Liver (tissue), 3 donors: ENCODE measurements around the gene DMRTA2.

ENCODE experiments used
- FOXA1 ChIP-seq: IDR thresholded peaks from 2 replicates; pipeline ENCODE4 v1.6.1; 2016; ENCODE audit warnings: antibody characterized with exemption
- RXRA ChIP-seq, 2 donors: IDR thresholded peaks; 2 replicates each; pipeline ENCODE4 v1.6.1; 2017 to 2018; ENCODE audit warnings: antibody characterized with exemption in 2 of 2, mild to moderate bottlenecking in 1 of 2
- TAF1 ChIP-seq: conservative IDR thresholded peaks from 2 replicates; pipeline ENCODE4 v1.6.1; 2016; ENCODE audit warnings: antibody characterized with exemption, mild to moderate bottlenecking
- TF ChIP-seq, protein P1 (sequence below): fragments of 150-350 bp; IDR thresholded peaks from 2 replicates; pipeline ENCODE4 v1.5.1; 2017; ENCODE audit warnings: improper control_type of control experiment, low read depth, low read length; ENCODE audit not compliant: missing input control
- TF ChIP-seq, protein P2 (sequence below): IDR thresholded peaks from 2 replicates; pipeline ENCODE4 v1.6.1; 2016; ENCODE audit warnings: antibody characterized with exemption, mild to moderate bottlenecking
- TF ChIP-seq, protein P3 (sequence below): IDR thresholded peaks from 2 replicates; pipeline ENCODE4 v1.6.1; 2016; ENCODE audit warnings: antibody characterized with exemption
- TF ChIP-seq, protein P4 (sequence below): IDR thresholded peaks from 2 replicates; pipeline ENCODE4 v1.6.1; 2016; ENCODE audit warnings: antibody characterized with exemption
- donor health status: healthy.
- donor health status: healthy.

DNA sequence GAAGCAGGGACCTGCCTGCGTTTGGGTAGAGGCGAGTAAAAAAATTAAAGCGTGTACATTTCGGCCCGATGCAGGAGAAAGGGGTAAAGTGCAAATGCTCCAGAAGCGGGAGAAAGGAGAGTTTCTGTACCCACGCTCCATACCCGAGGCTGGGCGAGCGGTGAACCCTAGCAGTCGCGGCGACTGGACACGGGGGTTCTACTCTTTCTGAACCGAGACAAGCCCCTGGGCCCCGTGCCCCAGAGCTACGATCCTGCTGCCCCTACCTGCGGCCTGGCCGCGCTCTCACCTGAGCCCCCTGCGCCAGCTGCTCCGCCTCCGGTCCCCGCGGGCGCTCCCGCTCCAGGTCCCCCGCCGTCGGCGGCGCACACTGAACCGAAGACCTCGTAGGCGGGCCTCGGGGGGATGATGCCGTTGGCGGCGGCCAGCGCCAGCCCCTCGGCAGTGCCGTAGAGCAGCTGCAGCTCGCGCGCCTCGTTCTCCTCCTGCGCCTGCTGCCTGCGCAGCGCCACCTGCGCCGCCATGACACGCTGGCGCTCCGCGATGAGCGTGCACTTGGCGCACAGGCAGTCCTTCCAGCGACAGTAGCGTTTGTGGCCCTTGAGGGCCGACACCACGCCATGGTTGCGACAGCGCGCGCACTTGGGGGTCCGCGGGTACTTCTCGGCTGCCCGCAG is 2.4 kb downstream of the DMRTA2 start:
- TF ChIP-seq TAF1 (no peak), FOXA1 (no peak), RXRA (IDR thresholded peaks at IDR 0.05) (no peak)
- TF ChIP-seq, protein P1, sequence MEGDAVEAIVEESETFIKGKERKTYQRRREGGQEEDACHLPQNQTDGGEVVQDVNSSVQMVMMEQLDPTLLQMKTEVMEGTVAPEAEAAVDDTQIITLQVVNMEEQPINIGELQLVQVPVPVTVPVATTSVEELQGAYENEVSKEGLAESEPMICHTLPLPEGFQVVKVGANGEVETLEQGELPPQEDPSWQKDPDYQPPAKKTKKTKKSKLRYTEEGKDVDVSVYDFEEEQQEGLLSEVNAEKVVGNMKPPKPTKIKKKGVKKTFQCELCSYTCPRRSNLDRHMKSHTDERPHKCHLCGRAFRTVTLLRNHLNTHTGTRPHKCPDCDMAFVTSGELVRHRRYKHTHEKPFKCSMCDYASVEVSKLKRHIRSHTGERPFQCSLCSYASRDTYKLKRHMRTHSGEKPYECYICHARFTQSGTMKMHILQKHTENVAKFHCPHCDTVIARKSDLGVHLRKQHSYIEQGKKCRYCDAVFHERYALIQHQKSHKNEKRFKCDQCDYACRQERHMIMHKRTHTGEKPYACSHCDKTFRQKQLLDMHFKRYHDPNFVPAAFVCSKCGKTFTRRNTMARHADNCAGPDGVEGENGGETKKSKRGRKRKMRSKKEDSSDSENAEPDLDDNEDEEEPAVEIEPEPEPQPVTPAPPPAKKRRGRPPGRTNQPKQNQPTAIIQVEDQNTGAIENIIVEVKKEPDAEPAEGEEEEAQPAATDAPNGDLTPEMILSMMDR: no peak
- TF ChIP-seq, protein P2, sequence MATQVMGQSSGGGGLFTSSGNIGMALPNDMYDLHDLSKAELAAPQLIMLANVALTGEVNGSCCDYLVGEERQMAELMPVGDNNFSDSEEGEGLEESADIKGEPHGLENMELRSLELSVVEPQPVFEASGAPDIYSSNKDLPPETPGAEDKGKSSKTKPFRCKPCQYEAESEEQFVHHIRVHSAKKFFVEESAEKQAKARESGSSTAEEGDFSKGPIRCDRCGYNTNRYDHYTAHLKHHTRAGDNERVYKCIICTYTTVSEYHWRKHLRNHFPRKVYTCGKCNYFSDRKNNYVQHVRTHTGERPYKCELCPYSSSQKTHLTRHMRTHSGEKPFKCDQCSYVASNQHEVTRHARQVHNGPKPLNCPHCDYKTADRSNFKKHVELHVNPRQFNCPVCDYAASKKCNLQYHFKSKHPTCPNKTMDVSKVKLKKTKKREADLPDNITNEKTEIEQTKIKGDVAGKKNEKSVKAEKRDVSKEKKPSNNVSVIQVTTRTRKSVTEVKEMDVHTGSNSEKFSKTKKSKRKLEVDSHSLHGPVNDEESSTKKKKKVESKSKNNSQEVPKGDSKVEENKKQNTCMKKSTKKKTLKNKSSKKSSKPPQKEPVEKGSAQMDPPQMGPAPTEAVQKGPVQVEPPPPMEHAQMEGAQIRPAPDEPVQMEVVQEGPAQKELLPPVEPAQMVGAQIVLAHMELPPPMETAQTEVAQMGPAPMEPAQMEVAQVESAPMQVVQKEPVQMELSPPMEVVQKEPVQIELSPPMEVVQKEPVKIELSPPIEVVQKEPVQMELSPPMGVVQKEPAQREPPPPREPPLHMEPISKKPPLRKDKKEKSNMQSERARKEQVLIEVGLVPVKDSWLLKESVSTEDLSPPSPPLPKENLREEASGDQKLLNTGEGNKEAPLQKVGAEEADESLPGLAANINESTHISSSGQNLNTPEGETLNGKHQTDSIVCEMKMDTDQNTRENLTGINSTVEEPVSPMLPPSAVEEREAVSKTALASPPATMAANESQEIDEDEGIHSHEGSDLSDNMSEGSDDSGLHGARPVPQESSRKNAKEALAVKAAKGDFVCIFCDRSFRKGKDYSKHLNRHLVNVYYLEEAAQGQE: no peak
- TF ChIP-seq, protein P3, sequence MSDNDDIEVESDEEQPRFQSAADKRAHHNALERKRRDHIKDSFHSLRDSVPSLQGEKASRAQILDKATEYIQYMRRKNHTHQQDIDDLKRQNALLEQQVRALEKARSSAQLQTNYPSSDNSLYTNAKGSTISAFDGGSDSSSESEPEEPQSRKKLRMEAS: no peak
- TF ChIP-seq, protein P4, sequence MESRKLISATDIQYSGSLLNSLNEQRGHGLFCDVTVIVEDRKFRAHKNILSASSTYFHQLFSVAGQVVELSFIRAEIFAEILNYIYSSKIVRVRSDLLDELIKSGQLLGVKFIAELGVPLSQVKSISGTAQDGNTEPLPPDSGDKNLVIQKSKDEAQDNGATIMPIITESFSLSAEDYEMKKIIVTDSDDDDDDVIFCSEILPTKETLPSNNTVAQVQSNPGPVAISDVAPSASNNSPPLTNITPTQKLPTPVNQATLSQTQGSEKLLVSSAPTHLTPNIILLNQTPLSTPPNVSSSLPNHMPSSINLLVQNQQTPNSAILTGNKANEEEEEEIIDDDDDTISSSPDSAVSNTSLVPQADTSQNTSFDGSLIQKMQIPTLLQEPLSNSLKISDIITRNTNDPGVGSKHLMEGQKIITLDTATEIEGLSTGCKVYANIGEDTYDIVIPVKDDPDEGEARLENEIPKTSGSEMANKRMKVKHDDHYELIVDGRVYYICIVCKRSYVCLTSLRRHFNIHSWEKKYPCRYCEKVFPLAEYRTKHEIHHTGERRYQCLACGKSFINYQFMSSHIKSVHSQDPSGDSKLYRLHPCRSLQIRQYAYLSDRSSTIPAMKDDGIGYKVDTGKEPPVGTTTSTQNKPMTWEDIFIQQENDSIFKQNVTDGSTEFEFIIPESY: no peak
